Gastrocnemius medialis (tissue), 4 donors: ENCODE data around the gene CAPN5. TPM values are rescaled to one million over a fixed set of nuclear protein-coding genes. Genes with fewer than 3 reads are reported as not detected.

Experiments used
- ATAC-seq, 2 donors: fragments of 150-250 bp; one replicate each; pipeline ENCODE4 v1.9.1; 2016
- DNase-seq, 2 donors: peaks; one replicate each; pipeline ENCODE4 v3.0.0-alpha.2; 2019
- H3K27ac ChIP-seq, 4 donors: fragments of 200-600 bp; sonication (generic); 1 replicate in 1 of 4; 2 replicates in 3 of 4; pipeline ENCODE4 v1.5.1; 2016 to 2018; ENCODE audit warnings: mild to moderate bottlenecking in 2 of 4, moderate library complexity in 1 of 4
- H3K27me3 ChIP-seq, 3 donors: fragments of 200-600 bp; sonication (generic) in 2 of 3; 1 replicate in 1 of 3; 2 replicates in 2 of 3; pipeline versions ENCODE4 v1.5.1 to v1.6.0; 2016 to 2019; ENCODE audit warnings: mild to moderate bottlenecking in 1 of 3, moderate library complexity in 1 of 3
- H3K36me3 ChIP-seq, 2 donors: fragments of 200-600 bp; sonication (generic) in 1 of 2; one replicate each; pipeline ENCODE4 v1.5.1; 2017 to 2018
- H3K4me1 ChIP-seq, 2 donors: fragments of 200-600 bp; sonication (generic) in 1 of 2; one replicate each; pipeline ENCODE4 v1.5.1; 2016 to 2017; ENCODE audit warnings: mild to moderate bottlenecking in 2 of 2
- H3K4me3 ChIP-seq, 4 donors: fragments of 200-600 bp; sonication (generic) in 3 of 4; 1 replicate in 1 of 4; 2 replicates in 3 of 4; pipeline ENCODE4 v1.5.1; 2016 to 2019; ENCODE audit warnings: mild to moderate bottlenecking in 2 of 4
- H3K9me3 ChIP-seq, 3 donors: fragments of 200-600 bp; sonication (generic) in 2 of 3; 1 replicate in 1 of 3; 2 replicates in 2 of 3; pipeline ENCODE4 v1.5.1; 2016 to 2019
- POLR2A ChIP-seq, 2 donors: fragments of 450-650 bp; IDR thresholded peaks; one replicate each; pipeline ENCODE4 v1.6.1; 2017; ENCODE audit warnings: antibody characterized with exemption in 2 of 2, mild to moderate bottlenecking in 2 of 2, moderate library complexity in 2 of 2
- in situ Hi-C, 4 donors: fragments of 200-750 bp; cut with MboI; loops; one replicate each; pipeline versions ENCODE4 v1.15.0 to v1.8.0; 2017; ENCODE audit warnings: low sequenced_read_pairs in 4 of 4
- intact Hi-C: fragments of 100-400 bp; cut with DNase I; formaldehyde crosslinking; loops from one replicate; pipeline ENCODE4 v1.15.1; 2023; ENCODE audit warnings: low total_unique reads
- total RNA-seq, 4 donors: library from RNA; depleted of rRNA; stranded (reverse); fragments of >200 nt; gene quantifications; one replicate each; pipeline versions ENCODE4 v1.1.0 to v1.2.3, GENCODE V29; 2016
- TF ChIP-seq, protein P1 (sequence below), 5 experiments: fragments of 450-650 bp in 3 of 5; fragments of 200-600 bp in 2 of 5; sonication (generic) in 2 of 5; IDR thresholded peaks in 4 of 5; conservative IDR thresholded peaks in 1 of 5; 1 replicate in 4 of 5; 2 replicates in 1 of 5; pipeline ENCODE4 v1.5.1; 2016 to 2019; ENCODE audit warnings: antibody characterized with exemption in 5 of 5, mild to moderate bottlenecking in 3 of 5, moderate library complexity in 3 of 5

The CAPN5 gene
- total RNA-seq, 4 donors from 2014 or later, result 0.58 to 12.4 (median 1.5) TPM

DNA sequence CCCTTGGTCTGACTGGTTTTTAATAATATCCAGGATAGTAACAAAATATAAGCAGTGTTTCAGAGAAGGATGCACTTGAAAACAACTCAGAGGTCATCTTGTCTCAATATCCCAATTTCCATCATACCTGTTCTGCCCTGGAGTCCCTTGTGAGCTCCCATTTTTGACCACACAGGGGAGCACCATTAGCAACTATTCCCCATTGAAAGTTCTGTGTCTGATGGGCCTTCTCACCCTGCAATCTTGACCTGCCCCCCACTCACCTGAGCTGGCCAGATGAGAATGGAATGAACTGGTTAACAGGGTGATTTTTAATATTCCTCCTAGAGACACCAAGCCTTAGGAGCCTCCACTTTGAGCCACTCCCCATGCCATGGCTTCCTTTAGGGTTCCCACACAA lies 3.8 kb upstream of the CAPN5 start:
- intact Hi-C loops (no loop called here), in situ Hi-C loops (no loop called here)
- no peak overlapping the region for H3K4me3 ChIP-seq
- DNase-seq (no peak), ATAC-seq (no peak)
- no peak overlapping the region for H3K27ac ChIP-seq
- peaks cover 7 to 15% of the 10 kb centered on the region in 2 donors for H3K4me1 ChIP-seq
- H3K36me3 ChIP-seq, result no peaks in the 10 kb centered on the region
- no peaks in the 10 kb centered on the region for H3K27me3 ChIP-seq
- TF ChIP-seq, protein P1, sequence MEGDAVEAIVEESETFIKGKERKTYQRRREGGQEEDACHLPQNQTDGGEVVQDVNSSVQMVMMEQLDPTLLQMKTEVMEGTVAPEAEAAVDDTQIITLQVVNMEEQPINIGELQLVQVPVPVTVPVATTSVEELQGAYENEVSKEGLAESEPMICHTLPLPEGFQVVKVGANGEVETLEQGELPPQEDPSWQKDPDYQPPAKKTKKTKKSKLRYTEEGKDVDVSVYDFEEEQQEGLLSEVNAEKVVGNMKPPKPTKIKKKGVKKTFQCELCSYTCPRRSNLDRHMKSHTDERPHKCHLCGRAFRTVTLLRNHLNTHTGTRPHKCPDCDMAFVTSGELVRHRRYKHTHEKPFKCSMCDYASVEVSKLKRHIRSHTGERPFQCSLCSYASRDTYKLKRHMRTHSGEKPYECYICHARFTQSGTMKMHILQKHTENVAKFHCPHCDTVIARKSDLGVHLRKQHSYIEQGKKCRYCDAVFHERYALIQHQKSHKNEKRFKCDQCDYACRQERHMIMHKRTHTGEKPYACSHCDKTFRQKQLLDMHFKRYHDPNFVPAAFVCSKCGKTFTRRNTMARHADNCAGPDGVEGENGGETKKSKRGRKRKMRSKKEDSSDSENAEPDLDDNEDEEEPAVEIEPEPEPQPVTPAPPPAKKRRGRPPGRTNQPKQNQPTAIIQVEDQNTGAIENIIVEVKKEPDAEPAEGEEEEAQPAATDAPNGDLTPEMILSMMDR (IDR thresholded peaks at IDR 0.05 in 4 of 5, conservative IDR thresholded peaks at IDR 0.05 in 1 of 5), result no peak
- TF ChIP-seq POLR2A (IDR thresholded peaks at IDR 0.05), result no peak
- no peaks in the 10 kb centered on the region for H3K9me3 ChIP-seq

DNA sequence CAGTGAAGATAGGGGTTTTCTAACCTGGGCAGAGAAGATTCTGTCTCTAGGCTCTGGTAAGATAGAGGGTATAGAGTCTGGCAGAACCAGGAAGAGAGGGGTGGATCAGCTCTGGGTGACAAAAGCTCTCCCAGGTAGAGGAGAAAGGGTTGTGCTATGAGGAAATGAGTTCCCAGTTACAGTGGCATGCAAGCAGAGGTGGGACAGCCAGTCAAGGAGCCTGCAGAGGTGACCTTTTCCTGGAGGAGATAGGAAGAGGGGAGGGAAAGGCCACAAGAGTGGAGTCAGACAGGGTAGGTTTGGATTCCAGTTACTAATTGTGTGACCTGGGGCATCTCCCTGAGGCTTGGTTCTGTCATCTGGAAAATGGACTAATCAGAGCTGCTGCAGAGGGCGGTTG lies 3.4 kb upstream of the CAPN5 start:
- H3K4me3 ChIP-seq, result no peak overlapping the region
- intact Hi-C loops, result no loop called here

DNA sequence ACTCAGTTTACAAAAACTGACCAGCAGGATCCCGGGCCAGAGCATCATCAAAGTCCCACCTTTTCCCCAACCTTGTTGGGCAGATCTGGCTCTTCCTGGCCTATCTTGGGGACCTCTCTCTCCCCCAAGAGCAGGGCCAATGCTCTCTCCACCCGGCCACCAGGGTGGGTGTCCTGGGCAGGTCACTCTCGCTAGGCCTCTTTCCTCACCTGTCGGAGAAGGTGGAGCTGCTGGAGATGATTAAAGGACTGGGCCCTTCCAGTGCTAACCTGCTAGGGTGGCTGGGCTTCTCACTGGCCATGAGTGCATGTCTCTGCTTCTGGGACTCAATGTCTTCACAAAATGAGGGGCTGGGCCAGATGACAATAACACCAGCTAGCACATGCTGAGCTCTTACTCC lies 2.9 kb upstream of the CAPN5 start:
- intact Hi-C loops, result no loop called here
- ATAC-seq, result no peak
- in situ Hi-C loops, result no loop called here

More for the DNA sequence above, 3.4 kb upstream of the CAPN5 start:
- no peak for TF ChIP-seq POLR2A (IDR thresholded peaks at IDR 0.05)
- TF ChIP-seq, protein P1 (IDR thresholded peaks at IDR 0.05 in 4 of 5, conservative IDR thresholded peaks at IDR 0.05 in 1 of 5), result no peak
- H3K27ac ChIP-seq, result no peak overlapping the region
- no peaks in the 10 kb centered on the region for H3K27me3 ChIP-seq
- ATAC-seq (no peak), DNase-seq (no peak)
- H3K36me3 ChIP-seq, result no peaks in the 10 kb centered on the region
- no peaks in the 10 kb centered on the region for H3K9me3 ChIP-seq
- peaks cover 7 to 16% of the 10 kb centered on the region in 2 donors for H3K4me1 ChIP-seq
- in situ Hi-C loops, result no loop called here

DNA sequence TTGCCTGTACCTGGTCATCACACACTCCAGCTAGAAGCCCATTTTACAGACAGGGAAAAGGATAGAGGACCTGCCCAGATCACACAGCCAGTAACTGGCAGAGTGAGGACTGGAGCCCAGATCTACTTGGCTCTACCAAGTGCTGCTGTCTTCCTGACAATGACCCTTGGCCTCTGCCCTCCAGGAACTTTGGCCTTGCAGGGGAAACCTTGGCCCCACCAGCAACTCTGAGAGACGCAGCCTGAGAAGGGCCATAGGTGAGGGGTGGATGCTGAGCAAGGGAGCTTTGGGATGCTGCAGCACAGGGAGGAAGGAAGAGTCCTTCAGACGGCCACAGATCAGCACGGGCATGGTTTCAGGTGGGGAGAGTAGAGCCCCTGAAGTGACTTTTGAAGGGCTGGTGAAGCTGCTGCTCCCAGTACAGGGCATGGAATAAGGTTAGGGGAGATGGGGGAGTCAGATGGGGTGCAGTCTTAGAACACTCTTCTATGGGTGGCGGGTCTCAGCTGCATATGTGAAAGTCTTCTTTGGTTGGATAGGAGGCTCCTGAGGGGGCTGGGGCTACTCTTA lies 2.0 kb upstream of the CAPN5 start:
- DNase-seq, result no peak
- intact Hi-C loops (no loop called here), in situ Hi-C loops (no loop called here)
- H3K36me3 ChIP-seq, result no peaks in the 10 kb centered on the region
- H3K4me3 ChIP-seq, result no peak overlapping the region
- no peak for ATAC-seq
- no peak for TF ChIP-seq POLR2A (IDR thresholded peaks at IDR 0.05)
- TF ChIP-seq, protein P1 (IDR thresholded peaks at IDR 0.05 in 4 of 5, conservative IDR thresholded peaks at IDR 0.05 in 1 of 5), result no peak
- H3K9me3 ChIP-seq, result no peaks in the 10 kb centered on the region
- H3K27ac ChIP-seq, result no peak overlapping the region
- H3K4me1 ChIP-seq, result peaks cover 7 to 16% of the 10 kb centered on the region in 2 donors
- H3K27me3 ChIP-seq, result no peaks in the 10 kb centered on the region

More for the DNA sequence above, 2.9 kb upstream of the CAPN5 start:
- no peaks in the 10 kb centered on the region for H3K36me3 ChIP-seq
- no peak overlapping the region for H3K4me3 ChIP-seq
- DNase-seq, result no peak
- no peaks in the 10 kb centered on the region for H3K27me3 ChIP-seq
- H3K27ac ChIP-seq, result no peak overlapping the region
- H3K4me1 ChIP-seq, result peaks cover 7 to 16% of the 10 kb centered on the region in 2 donors
- H3K9me3 ChIP-seq, result no peaks in the 10 kb centered on the region
- TF ChIP-seq POLR2A (IDR thresholded peaks at IDR 0.05), result no peak
- TF ChIP-seq, protein P1 (IDR thresholded peaks at IDR 0.05 in 4 of 5, conservative IDR thresholded peaks at IDR 0.05 in 1 of 5), result no peak

DNA sequence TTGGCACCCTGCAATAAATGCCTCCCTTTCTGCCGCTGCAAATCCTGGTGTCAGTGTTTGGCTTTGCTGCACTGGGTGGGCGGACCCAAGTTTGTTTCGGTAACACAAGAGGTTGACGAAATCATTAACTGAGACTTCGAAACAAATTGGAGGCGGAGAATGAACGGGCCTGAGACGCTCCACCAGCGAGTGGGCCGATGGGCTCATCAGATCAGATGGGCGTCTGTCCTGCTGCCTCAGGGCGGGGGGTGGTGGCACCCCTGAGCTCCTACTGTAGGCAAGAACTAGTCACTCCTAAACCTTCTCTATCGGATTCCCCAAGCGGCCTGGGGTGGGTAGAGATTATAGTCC lies 918 bp upstream of the CAPN5 start:
- Histone ChIP-seq H3K4me1 (peaks cover 7 to 16% of the 10 kb centered on the region in 2 donors), H3K9me3 (no peaks in the 10 kb centered on the region), H3K27me3 (no peaks in the 10 kb centered on the region), H3K36me3 (no peaks in the 10 kb centered on the region), H3K27ac (peak overlapping the region; percentile 83 to 88 (median 84)), H3K4me3 (peak overlapping the region; percentile 74 to 92 (median 83))
- intact Hi-C loops, result loop anchor here (1.0 kb wide), 1 partner anchor 19 kb away; no protein-coding TSS in a partner anchor
- peak; percentile 16 to 29 for ATAC-seq
- in situ Hi-C loops, result no loop called here
- TF ChIP-seq POLR2A (IDR thresholded peaks at IDR 0.05), result no peak
- TF ChIP-seq, protein P1 (IDR thresholded peaks at IDR 0.05 in 4 of 5, conservative IDR thresholded peaks at IDR 0.05 in 1 of 5), result no peak
- peak in 1 of 2 donors; percentile 40 for DNase-seq
